HCEC 1CT (cell line): Measurements from ENCODE around the gene CHST11.

Source experiments
- DNase-seq: peaks from one replicate; pipeline ENCODE4 v3.0.0-alpha.2; 2017

The CHST11 gene

DNA sequence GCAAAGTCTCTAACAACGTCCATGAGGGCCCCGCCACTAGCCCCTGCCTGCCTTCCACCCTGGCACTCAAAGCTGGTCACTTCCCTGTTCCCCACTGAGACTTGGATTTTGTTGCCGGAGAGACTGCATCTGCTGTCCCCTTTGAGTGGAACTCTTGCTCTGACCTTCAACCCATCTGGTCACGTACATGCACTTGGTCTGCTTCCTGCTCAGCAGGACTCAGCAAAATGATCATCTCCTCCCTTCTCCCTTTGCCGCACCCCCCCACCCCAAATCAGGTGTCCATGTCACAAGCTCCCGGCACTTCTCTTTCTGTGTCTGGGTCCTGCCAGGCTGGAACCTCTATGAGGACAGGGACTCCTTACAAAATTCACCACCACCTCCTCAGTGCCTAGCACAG is 180.9 kb downstream of the CHST11 start:
- DNase-seq, result no peak

DNA sequence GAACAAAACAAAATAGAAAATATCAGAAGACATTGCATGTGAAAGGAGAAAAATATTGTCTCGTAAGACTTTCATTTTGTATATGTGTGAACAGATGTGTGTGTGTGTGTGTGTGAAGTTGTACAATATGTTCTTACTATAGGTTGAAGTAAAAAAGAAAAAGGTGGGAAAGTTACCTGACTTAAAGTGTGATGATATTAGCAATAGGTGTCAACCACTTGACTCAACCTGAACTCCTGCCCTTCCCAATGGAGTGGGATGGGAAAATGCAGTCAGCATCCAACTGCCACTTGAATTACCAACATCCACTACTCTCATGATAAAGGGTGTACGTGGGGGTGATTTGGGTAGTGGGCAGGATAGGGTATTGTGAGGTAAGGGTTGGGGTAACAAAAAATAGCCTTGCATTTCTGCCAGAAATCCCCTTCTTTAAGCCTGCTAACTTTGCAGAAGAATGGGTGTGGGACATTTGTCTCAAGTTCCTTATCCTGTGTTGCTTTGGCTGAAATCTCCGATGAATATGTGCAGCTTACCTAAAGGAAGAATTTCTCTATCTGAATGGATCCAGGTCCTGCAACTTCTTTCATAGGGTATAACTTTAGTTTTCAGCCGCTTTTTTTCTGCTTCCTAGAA is 181.6 kb downstream of the CHST11 start:
- DNase-seq, result no peak

DNA sequence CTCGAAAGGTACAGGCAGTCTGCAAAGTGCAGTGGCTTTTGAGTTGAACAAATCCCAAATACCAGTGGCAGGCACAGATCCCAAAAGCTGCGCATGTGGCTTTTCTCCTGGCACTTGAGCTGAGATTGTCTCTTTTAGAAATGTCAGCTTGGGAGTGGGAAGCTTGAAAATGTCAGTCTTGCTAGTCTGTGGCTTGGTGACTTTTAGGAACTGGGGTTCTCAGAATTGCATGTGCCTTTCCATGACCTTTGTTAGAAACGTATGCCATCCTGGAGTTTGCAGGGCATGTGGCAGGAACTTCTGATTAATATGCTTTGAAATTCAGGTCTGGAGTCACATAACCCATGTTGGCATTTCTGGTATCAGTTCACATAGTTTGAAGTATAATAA is 182.1 kb downstream of the CHST11 start:
- DNase-seq, result no peak

DNA sequence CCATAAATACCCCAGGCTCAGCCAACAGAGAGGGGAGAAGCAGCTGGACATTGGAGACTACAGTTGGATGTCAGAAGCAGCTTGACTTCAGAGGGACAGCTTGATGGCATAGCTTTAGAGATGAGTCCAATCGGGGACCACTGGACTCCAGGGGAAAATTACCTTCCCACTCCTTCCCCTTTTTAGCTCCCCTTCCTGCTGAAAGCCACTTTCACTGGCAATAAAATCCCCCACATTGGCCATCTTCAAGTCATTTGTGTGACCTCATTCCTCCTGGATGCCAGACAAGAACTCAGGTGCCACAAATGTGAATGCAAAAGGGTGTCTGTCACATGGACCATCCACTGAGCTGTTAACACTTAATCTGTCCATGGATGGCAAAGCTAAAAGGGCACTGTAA is 184.2 kb downstream of the CHST11 start:
- no peak for DNase-seq

DNA sequence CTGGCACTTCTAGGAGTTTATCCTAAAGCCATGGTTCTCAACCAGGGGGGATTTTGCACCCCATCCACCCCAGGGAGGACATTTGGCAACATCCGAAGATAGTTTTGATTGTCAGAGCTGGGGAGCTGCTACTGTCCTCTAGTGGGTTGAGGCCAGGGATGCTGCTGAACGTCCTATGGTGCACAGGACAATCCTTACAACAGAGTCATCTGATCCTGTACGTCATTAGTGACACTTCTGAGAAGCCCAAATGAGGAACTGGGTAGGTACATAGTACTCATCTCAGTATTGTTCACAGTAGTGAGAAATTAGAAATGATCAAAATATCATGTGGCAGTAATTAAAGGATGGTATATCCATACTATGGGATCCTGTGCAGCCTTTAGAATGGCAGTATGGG is 185.1 kb downstream of the CHST11 start:
- DNase-seq, result no peak

DNA sequence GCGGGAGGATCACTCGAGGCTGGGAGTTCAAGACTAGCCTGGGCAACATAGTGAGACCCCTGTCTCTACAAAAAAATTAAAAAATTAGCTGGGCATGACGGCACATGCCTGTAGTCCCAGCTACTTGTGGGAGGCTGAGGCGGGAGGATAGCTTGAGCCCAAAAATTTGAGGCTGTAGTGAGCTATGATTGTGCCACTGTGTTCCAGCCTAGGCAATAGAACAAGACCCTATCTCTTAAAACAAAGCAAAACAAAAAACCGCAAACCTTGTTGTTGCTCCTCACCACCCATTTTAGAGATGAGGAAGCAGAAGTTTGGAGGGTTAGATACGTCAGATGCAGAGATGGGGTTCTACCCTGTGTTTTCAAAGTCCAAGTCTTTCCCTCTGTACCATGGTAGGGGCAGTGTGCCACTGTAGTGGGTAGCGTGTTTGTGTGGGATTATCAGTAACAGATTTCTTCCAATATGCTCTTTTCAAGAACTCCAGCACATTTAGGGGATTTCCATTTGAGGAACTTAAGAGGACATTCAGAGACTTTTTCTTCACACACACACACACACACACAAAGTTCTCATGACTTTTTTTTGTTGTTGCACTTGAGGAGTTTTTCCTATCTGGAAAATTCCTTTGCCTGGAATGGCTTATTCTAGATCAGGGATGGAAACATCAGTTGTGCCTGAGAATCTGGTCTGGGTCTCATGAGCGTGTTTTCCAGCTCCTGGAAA is 186.5 kb downstream of the CHST11 start:
- DNase-seq, result no peak

DNA sequence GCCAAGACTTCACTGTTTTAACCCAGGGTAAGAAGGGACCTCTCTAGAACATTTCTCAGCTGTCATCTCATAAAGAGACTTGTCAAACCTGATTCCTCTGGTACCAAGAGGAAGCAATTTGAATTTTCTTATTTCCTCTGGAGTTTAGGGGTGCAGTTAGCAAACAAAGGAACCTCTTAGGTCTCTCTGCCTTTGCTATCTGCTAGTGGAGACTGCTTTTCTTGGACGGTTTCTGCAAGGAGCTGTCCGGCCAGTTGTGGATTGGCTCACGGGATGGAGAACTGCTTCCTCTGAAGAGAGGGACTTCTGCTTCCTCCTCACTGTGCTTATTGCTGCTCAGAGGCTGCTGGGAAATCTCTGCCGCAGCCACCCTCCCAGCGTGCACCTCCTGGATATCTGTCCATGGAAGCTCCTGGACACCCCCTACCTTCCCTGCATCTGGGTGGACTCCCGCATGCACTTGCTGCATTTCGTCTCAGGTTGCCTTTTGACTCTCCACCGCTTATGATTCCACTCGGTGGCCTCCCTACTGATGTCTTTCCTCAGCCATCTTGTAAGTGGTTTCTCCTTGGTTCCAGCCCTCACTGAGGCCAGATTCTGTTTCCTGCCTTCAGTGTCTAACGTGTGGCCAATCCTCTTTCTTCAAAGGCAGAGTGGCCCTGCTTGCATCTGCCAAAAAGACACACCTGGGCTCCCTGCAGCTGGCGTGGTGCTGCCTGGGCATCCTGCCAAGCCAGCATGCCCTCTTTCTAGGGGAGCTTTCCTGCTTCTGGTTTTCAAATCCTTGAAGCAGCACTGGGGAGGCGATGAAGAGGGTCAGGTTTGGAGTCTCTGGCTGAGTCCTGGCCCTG is 187.3 kb downstream of the CHST11 start:
- DNase-seq, result no peak

DNA sequence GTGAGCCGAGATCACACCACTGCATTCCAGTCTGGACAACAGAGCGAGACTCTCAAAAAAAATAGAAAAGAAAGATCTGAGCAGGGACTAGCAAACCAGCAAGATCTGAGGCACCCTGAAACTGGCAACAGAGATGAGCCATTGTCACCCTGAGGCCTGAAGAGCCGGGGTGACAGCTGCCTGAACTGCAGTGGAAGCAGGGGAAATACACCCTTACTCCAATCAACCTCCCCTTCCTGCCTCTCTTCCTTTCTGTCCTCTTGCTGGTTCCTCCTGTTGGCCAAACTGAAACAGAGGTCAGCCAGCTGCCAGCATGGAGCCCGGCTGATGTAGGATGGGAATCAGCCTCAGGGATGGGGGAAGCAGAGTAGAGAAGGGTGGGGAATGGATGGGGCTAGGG is 192.0 kb downstream of the CHST11 start:
- no peak for DNase-seq

DNA sequence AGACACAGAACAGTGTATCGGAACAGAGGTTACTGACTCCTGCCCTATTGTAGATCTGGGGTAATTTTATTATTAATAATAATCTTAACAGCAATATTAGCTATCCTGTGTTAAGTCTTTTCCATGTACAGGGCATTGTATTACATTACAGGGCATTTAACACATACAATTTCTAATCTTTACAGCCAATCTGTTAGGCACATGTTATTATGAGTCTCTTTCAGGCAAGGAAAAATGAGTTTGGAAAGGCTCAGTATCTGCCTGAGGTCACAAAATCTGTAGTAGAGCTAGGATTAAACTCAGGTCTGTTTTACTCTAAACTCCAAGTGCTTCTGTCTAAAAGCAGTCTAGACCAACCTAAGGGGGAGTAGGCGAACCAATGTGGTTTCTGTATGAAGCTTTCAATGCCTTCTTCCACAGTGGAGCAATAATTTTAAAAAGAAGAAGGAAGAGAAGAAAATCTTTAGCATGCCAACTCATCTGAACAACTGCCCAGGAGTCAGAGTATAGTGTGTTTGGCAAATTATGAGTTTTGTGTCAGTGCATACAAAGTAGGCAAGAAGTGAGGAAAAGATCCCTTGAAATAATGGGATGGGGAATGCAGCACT is 192.6 kb downstream of the CHST11 start:
- no peak for DNase-seq

DNA sequence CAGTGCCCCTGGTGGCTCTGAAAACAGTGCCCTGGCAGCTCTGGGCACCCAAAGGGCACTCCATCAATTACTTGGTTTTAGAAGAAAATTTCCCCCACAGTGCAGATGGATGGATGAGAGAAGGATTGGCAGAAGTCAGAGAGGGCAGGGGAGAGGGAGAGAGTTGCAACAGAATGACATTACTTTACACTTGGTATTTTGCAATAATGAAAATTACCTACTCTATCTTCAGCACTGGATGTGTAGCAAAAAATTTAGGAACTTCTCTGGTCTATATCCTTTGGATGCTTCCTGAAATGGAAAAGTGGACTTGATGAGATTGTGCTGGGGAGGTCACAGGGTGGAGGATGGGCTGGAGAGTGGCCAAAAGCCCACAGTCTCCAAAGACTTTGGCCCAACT is 193.2 kb downstream of the CHST11 start:
- no peak for DNase-seq

DNA sequence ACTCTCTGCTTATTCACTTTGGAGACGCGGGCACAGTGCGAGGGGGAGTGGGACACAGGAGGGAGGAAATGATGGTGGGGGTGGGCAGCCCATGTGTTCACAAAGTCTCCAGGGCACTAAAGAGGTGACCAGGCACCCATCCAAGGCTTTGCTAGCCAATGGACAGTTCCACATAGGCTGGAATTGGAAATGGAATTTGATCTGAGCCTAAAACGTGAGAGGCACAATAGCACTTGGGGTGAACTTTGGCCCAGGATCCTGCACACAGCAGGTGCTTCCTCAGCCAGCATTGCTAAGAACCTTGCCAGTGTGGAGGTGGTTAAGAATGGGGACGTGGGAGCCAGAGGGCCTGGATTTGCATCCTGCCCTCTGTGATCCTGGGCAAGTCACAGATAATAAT is 193.8 kb downstream of the CHST11 start:
- no peak for DNase-seq

DNA sequence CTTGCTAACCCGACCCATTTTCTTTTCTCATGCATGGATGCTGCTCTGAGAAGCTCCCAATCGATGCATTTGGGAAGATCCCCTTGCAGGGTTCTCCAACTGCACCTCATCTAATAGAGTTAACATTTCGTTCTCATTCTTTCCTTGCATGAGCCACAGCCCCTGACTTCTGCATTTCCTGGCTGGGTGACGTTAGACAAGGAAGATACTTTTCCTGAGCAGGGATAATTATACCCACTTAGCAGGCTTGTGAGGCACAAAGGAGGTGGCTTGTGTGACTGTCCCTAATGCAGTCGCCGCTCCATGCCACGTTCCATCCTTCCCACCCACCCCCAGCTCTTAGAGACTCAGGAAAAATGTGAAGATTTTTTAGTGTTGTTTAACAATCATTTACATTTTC is 195.1 kb downstream of the CHST11 start:
- no peak for DNase-seq

DNA sequence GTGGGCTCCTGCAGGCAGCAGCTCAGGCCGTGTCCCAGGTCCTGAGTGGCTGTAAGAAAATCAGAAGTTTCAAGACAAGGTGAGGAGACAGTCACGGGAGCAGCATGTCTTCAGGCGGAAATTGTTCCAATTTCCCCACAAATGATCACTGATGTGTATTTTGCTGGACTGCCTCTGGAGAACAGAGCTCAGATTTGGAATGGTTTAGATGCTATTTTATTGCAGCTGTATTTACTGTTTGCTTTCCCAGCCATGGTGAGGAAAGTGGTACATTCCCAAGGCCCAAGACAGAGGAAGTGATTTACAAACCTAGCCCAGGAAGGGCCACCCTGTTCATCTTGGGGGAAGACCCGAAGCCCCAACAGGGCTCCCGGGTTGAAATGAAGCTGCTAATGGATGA is 195.6 kb downstream of the CHST11 start:
- DNase-seq, result no peak

DNA sequence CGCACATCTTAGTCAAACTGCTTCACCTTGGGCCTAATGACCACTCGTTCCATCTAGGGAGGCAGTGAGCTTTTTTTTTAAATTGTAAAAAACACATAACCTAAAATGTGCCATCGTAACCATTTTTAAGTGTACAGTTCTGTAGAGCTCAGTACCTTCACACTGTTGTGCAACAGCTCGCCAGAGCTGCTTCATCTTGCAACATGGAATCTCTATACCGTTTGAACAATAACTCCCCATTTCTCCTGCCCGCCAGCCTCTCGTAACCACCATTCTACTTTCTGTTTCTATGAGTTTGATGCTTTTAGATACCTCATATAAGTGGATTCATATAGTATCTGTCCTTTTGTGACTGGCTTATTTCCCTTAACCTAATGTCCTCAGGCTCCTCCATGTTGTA is 196.2 kb downstream of the CHST11 start:
- DNase-seq, result no peak

DNA sequence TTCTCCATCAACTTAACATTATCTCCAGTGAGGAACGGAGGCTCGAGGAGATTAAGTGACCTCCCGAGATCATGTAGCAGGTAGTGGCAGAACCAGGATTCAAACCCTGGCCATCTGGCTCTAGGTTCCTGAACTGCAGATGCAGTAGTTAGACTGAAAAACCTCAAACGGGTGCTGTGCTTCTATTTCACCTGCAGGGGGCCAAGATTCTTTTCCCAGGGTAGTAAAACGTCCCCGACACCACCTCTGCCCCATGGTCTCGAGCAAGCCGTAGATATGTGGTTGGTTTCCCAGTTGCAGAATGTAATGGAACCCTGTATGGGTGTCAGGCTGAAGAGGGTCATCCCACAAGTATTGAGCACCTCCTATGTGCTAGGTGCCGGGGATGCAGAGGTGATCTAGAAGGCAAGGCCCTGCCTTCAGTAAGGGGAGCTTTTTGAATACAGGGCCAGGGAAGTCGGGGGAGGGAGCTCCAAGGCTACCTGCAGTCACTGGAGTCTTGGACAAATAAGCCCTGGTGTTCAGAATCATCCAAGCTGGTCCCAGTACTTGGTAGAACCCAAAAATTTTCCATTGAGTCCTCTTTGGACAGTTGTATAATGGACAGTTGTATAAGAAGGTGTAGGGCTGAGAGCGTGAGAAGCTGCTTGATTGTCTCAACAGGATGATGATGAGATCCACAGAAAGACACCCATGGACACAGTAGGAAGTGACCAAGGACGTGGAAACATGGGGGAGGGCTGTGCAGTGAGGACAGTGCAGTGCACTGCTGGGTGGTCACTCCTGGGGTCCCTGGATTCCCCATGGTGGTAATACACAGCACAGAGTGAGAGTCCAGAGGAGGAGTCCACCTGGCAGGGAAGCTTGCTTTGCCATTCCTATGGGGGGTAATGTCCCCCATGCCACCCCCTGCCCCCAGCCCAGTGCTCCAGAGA is 197.2 kb downstream of the CHST11 start:
- DNase-seq, result peak; percentile 27

DNA sequence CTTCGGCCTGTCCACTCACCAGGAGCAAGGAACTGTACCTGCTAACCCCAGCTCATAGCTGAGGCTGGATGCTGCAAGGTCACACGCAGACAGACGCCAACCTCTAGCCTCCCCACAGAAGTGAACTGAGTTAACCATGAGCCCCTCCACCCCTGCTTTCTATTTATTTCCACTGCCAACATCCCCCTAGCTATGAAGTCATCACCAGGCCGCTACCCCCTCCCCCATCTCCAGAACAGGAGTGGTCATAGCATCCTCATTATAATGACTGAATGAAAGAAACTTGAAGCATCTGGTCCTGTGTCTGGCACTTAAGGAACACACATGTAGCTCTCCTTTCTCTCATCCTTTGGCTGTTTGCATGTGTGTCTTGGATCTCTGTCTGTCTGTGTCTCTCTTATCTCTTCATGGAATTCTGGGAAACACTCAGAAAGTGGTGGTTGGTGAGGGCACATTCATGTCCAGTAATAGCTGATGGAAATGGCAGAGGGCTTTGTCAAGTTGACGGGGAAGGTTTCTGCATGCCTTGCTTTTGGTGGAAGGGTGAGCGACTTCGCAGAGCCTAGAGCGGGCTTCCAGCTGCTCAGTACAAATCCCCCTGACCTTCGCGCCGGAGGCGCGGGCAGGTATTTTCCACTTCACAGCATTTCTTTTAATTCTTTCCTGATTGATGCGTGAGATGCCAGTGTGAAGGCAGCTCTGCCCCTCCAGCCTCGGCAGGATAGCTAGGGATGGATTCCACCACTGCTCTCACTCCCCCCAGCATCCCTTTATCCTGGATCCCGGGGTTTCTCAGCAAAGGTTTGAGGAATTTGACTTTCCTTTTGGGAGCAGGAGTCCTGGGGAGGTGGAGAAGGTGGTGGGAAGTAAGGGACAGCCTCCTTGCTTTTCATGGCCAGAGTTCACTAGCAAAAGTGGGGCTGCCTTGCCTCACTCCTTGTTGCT is 198.2 kb downstream of the CHST11 start:
- no peak for DNase-seq

DNA sequence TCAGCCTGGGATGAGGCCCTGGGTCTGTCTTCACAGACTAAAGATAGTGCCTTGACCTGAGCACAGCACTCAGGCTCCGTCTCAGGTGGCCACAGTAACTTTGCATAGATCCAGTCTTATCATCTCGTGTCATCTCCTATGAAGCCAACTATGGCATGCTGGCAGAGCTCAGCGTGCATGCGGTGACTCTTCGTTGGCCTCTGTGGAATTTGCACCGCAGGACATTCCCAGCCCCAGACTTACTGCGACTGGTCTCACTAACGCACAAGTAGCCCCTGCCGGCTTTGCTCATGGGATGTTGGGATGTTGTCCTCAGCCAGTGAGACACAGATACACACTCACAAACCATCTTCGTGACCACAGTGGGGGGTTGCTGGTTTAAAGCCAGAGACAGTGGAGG is 199.6 kb downstream of the CHST11 start:
- DNase-seq, result no peak

DNA sequence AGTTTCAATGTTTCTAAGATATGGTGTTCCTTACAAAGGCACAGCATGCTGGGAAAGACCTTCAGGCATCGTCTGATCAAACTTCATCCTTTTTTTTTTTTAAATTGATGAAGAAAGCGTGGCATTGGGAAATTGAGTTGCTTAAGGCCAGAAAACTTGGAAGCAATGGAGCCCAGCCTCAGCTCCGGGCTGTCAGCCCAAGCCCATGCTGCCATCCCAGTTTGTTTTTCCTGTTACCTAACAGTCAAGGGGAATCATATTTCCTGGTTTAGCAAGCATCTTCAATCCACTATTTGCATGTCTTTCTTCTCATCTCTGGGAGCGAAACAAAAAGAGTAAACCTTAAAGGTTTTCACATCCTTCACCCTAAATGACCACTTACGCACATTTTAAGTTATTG is 200.2 kb downstream of the CHST11 start:
- no peak for DNase-seq

DNA sequence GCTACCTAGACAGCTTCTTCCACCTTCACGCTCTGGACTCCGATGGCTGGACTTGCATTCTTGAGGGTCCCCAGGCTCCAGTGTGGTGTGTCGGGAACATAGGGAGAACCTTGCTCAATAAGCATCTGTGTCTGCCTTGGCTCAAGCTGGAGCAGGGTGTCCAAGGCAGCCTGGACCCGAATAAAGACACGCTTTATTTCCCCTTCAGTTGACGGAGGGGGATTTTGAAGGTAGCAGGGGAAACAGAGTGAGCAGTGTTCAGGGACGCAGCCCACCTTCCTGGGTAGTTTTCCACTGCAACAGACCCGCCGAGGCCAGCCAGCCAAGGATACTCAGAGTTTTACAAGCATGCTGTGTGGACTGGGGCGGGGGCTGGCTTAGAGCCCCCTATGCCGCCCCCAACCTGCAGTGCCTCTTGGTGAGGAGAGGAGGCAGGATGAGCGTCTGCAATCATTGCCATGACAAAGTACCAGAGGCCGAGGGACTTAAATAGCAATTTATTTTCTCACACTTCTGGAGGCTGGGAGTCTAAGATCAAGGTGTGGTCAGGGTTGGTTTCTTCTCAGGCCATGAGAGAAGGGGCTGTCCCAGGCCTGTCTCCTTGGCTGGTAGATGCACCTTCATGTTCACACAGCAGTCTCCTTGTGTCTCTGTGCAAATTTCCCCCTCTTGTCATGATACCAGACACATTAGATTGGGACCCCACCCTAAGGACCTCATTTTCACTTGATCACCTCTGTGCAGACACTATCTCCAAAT is 201.2 kb downstream of the CHST11 start:
- DNase-seq, result no peak

DNA sequence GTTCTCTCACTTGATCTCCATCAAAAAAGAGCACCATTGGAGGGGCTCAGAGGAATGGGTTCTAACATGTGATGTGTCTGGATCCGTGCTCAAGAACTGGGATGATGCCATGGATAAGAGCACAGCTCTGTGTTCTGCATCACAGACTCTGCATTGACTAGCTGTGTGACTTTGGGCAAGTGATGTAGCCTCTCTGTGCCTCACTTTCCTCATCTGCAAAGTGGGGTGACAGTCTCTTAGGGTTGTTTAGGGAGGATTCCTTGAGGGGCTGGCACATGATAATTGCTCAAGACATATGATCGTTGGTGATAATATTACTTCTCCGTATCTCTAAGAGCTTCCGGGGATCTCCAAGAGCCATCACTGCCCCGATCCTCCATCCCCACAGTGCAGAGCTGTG is 202.3 kb downstream of the CHST11 start:
- no peak for DNase-seq

DNA sequence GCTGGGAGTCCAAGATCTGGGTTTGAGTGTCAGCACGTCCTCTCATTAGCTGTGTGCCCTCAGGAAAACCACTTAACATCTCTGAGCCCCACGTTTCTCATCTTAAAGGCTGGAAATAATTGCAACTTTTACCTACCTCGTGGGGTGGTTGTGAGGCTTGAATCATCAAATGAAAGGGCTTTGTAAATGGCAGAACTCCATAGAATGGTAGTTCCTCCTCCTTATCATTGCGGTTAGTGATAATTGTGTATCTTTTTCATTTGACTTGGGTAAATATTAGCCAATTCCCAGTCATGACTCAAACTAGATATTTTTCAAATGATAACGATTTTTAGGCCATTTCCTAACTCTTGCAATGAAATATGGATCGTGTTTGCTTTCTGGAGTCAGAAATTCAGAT is 205.5 kb downstream of the CHST11 start:
- DNase-seq, result no peak
